H1 (cell line): Measurements from ENCODE around the gene POU5F1. TPM values are rescaled to one million over a fixed set of nuclear protein-coding genes. Genes with fewer than 3 reads are reported as not detected.

ENCODE experiments used
- BCL11A ChIP-seq, 2 experiments: IDR thresholded peaks; one replicate each; pipeline ENCODE4 v1.6.1; 2011; ENCODE audit warnings: low read depth in 2 of 2, low read length in 2 of 2, mild to moderate bottlenecking in 2 of 2
- BRCA1 ChIP-seq: IDR thresholded peaks from 2 replicates; pipeline ENCODE4 v1.6.1; 2012; ENCODE audit warnings: low read depth, low read length, improper control_type of control experiment
- CBX5 ChIP-seq: fragments of 300-800, 300-1000 bp; sonication (generic); IDR thresholded peaks from 2 replicates; pipeline ENCODE4 v1.7.1; 2016; ENCODE audit warnings: antibody characterized with exemption, low read length, low read depth
- CHD2 ChIP-seq: IDR thresholded peaks from 2 replicates; pipeline ENCODE4 v1.6.1; 2012; ENCODE audit warnings: low read length, improper control_type of control experiment
- CREB1 ChIP-seq: IDR thresholded peaks from 2 replicates; pipeline ENCODE4 v1.6.1; 2012; ENCODE audit warnings: inconsistent platforms
- CTBP2 ChIP-seq: IDR thresholded peaks from 2 replicates; pipeline ENCODE4 v1.7.0; 2011; ENCODE audit warnings: borderline replicate concordance, mild to moderate bottlenecking, moderate library complexity, mixed read lengths, low read length; ENCODE audit not compliant: insufficient read depth, insufficient read length
- EGR1 ChIP-seq: IDR thresholded peaks from 2 replicates; pipeline ENCODE4 v1.6.1; 2011; ENCODE audit warnings: low read depth, low read length, borderline replicate concordance
- GABPA ChIP-seq: IDR thresholded peaks from 2 replicates; pipeline ENCODE4 v1.6.1; 2011; ENCODE audit warnings: mild to moderate bottlenecking, low read length, moderate library complexity, borderline replicate concordance; ENCODE audit not compliant: insufficient read depth
- GTF2F1 ChIP-seq: IDR thresholded peaks from 2 replicates; pipeline ENCODE4 v1.6.1; 2012; ENCODE audit warnings: low read depth, low read length, improper control_type of control experiment, borderline replicate concordance
- HDAC2 ChIP-seq, 2 experiments: fragments of 300-600 bp in 1 of 2; sonication (generic) in 1 of 2; IDR thresholded peaks; 2 replicates each; pipeline ENCODE4 v1.6.1; 2011 to 2012; ENCODE audit warnings: low read depth in 2 of 2, low read length in 2 of 2, mild to moderate bottlenecking in 2 of 2, moderate library complexity in 2 of 2, borderline replicate concordance in 1 of 2, inconsistent platforms in 1 of 2
- KDM1A ChIP-seq: fragments of 200-600, 300-600 bp; sonication (generic); IDR thresholded peaks from 2 replicates; pipeline ENCODE4 v1.7.1; 2016; ENCODE audit warnings: mild to moderate bottlenecking, low read length, borderline replicate concordance
- NRF1 ChIP-seq: IDR thresholded peaks from 2 replicates; pipeline ENCODE4 v1.6.1; 2011; ENCODE audit warnings: mild to moderate bottlenecking, low read depth, low read length, improper control_type of control experiment
- RAD21 ChIP-seq, 2 experiments: IDR thresholded peaks in 1 of 2; conservative IDR thresholded peaks in 1 of 2; 2 replicates each; pipeline ENCODE4 v1.6.1; 2011; ENCODE audit warnings: low read depth in 2 of 2, low read length in 2 of 2, improper control_type of control experiment in 1 of 2, inconsistent platforms in 1 of 2, mild to moderate bottlenecking in 1 of 2, moderate library complexity in 1 of 2
- RXRA ChIP-seq: IDR thresholded peaks from 2 replicates; pipeline ENCODE4 v1.6.1; 2011; ENCODE audit warnings: low read depth, mild to moderate bottlenecking, low read length, moderate library complexity; ENCODE audit not compliant: insufficient read depth
- SIRT6 ChIP-seq: IDR thresholded peaks from one replicate; pipeline ENCODE4 v1.7.1; 2012; ENCODE audit warnings: low read length, inconsistent platforms
- SIX5 ChIP-seq: IDR thresholded peaks from 2 replicates; pipeline ENCODE4 v1.6.1; 2011; ENCODE audit warnings: mild to moderate bottlenecking, low read depth, low read length
- SRF ChIP-seq: IDR thresholded peaks from 2 replicates; pipeline ENCODE4 v1.6.1; 2011; ENCODE audit warnings: mild to moderate bottlenecking, low read depth, low read length, moderate library complexity
- SUZ12 ChIP-seq: fragments of 200-600 bp; sonication (generic); IDR thresholded peaks from 2 replicates; pipeline ENCODE4 v1.6.1; 2012; ENCODE audit warnings: mild to moderate bottlenecking, inconsistent platforms, low read length, moderate library complexity, mixed read lengths
- YY1 ChIP-seq: IDR thresholded peaks from 2 replicates; pipeline ENCODE4 v1.6.1; 2011; ENCODE audit warnings: low read depth, mild to moderate bottlenecking, low read length
- ZNF274 ChIP-seq: IDR thresholded peaks from 2 replicates; pipeline ENCODE4 v1.7.0; 2012; ENCODE audit warnings: low read length, borderline replicate concordance; ENCODE audit errors: extremely low read depth
- polyA plus RNA-seq, 7 experiments: library from polyadenylated mRNA; depleted of rRNA in 3 of 7; stranded (reverse) in 5 of 7; unstranded in 2 of 7; fragments of >200 nt in 5 of 7; fragments of 200-250 nt in 2 of 7; gene quantifications; 1 replicate in 5 of 7; 2 replicates in 1 of 7; 4 replicates in 1 of 7; pipeline versions ENCODE4 v1.2.1 to v1.2.3, GENCODE V29; 2011 to 2013; ENCODE audit warnings: missing spikeins in 2 of 7, mixed read lengths in 2 of 7
- total RNA-seq: library from RNA; stranded (reverse); fragmentation: NEBNext Ultra II Directional; extraction: Animal tissue kit (Norgen Biotek cat#: 25700); gene quantifications from 2 replicates; pipeline ENCODE4 v1.2.1, GENCODE V29; 2021
- TF ChIP-seq, protein P1 (sequence below): IDR thresholded peaks from 2 replicates; pipeline ENCODE4 v1.6.1; 2011; ENCODE audit warnings: low read length, improper control_type of control experiment
- TF ChIP-seq, protein P2 (sequence below), 3 experiments: IDR thresholded peaks; 1 replicate in 2 of 3; 2 replicates in 1 of 3; pipeline versions ENCODE4 v1.5.1 to v1.6.1; 2011; ENCODE audit warnings: low read length in 3 of 3, mild to moderate bottlenecking in 3 of 3, inconsistent platforms in 2 of 3, low read depth in 1 of 3, moderate library complexity in 1 of 3; ENCODE audit not compliant: insufficient read depth in 1 of 3; ENCODE audit errors: control extremely low read depth in 1 of 3

POU5F1 gene
- total and polyA plus RNA-seq, 2 of the 8 experiments (the other 6 are each of a cell fraction or from before 2014, with no cell fraction given) = 2,437 to 2,526 TPM

DNA sequence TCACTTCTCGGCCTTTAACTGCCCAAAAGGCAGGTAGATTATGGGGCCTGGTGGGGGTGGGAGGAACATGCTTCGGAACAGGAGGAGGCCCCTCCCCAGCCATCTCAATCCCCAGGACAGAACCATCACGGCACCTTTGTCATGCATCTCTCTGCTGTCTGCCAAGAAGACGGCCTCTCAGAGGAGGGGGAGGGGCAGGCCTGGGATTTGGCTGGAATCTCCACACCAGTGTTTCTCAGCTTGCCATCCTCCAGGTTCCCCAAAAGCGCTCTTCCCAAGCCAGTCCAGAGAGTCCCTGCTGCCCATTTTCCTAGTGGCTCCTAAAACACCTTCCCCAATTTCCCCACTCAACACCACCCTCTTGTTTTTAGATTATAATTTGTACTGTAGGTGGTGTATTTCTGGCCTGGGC lies 2.5 kb upstream of the POU5F1 start (continued):
- peak in 1 of 2 experiments; percentile 16; a peak in 1 of 4 replicates for TF ChIP-seq RAD21 (IDR thresholded peaks at IDR 0.05 in 1 of 2, conservative IDR thresholded peaks at IDR 0.05 in 1 of 2; ENCODE audit: low read depth in 2 of 2, low read length in 2 of 2)
- TF ChIP-seq BRCA1 = no peak
- TF ChIP-seq NRF1 = no peak
- TF ChIP-seq YY1 = peak; percentile 60; the same call in 1 of the 2 replicates
- no peak for TF ChIP-seq BCL11A (IDR thresholded peaks at IDR 0.05; ENCODE audit: low read depth in 2 of 2, low read length in 2 of 2)
- no peak for TF ChIP-seq CBX5
- TF ChIP-seq GABPA = no peak
- TF ChIP-seq SIX5 = no peak
- peak; percentile 9; the same call in 1 of the 2 replicates for TF ChIP-seq KDM1A
- TF ChIP-seq CTBP2 = no peak
- no peak; the same call in 1 of the 2 replicates for TF ChIP-seq CHD2
- TF ChIP-seq, protein P1, sequence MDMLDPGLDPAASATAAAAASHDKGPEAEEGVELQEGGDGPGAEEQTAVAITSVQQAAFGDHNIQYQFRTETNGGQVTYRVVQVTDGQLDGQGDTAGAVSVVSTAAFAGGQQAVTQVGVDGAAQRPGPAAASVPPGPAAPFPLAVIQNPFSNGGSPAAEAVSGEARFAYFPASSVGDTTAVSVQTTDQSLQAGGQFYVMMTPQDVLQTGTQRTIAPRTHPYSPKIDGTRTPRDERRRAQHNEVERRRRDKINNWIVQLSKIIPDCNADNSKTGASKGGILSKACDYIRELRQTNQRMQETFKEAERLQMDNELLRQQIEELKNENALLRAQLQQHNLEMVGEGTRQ = no peak
- no peak for TF ChIP-seq GTF2F1
- TF ChIP-seq RXRA = no peak
- peak in 1 of 2 experiments; percentile 39; a peak in 1 of 4 replicates for TF ChIP-seq HDAC2 (IDR thresholded peaks at IDR 0.05; ENCODE audit: borderline replicate concordance in 1 of 2, low read depth in 2 of 2, low read length in 2 of 2)
- no peak for TF ChIP-seq EGR1
- no peak for TF ChIP-seq SRF
- TF ChIP-seq SUZ12 = no peak
- no peak for TF ChIP-seq ZNF274
- TF ChIP-seq, protein P2, sequence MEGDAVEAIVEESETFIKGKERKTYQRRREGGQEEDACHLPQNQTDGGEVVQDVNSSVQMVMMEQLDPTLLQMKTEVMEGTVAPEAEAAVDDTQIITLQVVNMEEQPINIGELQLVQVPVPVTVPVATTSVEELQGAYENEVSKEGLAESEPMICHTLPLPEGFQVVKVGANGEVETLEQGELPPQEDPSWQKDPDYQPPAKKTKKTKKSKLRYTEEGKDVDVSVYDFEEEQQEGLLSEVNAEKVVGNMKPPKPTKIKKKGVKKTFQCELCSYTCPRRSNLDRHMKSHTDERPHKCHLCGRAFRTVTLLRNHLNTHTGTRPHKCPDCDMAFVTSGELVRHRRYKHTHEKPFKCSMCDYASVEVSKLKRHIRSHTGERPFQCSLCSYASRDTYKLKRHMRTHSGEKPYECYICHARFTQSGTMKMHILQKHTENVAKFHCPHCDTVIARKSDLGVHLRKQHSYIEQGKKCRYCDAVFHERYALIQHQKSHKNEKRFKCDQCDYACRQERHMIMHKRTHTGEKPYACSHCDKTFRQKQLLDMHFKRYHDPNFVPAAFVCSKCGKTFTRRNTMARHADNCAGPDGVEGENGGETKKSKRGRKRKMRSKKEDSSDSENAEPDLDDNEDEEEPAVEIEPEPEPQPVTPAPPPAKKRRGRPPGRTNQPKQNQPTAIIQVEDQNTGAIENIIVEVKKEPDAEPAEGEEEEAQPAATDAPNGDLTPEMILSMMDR (IDR thresholded peaks at IDR 0.05; ENCODE audit: control extremely low read depth in 1 of 3, insufficient read depth in 1 of 3, low read depth in 1 of 3, low read length in 3 of 3) = no peak
- TF ChIP-seq SIRT6 = no peak
- TF ChIP-seq CREB1 = no peak
